ENCODE results near the gene GSTO2.
"Not testable (repeated sequence)": the region's sequence is repeated elsewhere in the genome, so short reads cannot be mapped to it uniquely, and the experiment has no call there.

The GSTO2 gene

GRCh38 chr10:104268713-104269645 lies at the start of gene GSTO2:
Gene GSTO2 (plus strand): TSS chr10:104269184. CDS start chr10:104274916, 5,732 bp downstream.
- peak; percentile 99 for DNase-seq (ENCODE audit: low spot score)

- no peak for DNase-seq (ENCODE audit: low spot score)
Measured at GRCh38 chr10:104220522-104220921, 48.5 kb upstream of the GSTO2 start.

- DNase-seq (ENCODE audit: low spot score): no peak
Measured at GRCh38 chr10:104223304-104223703, 45.7 kb upstream of the GSTO2 start.

GRCh38 chr10:104230490-104230889 lies 38.5 kb upstream of the GSTO2 start:
- DNase-seq (ENCODE audit: low spot score): no peak

GRCh38 chr10:104231784-104232612 lies 37.0 kb upstream of the GSTO2 start, which contains the start of gene CFAP43:
Gene CFAP43 (minus strand): TSS chr10:104232364. CDS start chr10:104232246, 118 bp downstream.
- peak; percentile 96 for DNase-seq (ENCODE audit: low spot score)

GRCh38 chr10:104232613-104233102 lies 36.3 kb upstream of the GSTO2 start:
- DNase-seq (ENCODE audit: low spot score): no peak

GRCh38 chr10:104233817-104234216 lies 35.2 kb upstream of the GSTO2 start:
- DNase-seq (ENCODE audit: low spot score): no peak

- DNase-seq (ENCODE audit: low spot score): no peak
Measured at GRCh38 chr10:104234934-104235333, 34.0 kb upstream of the GSTO2 start.

GRCh38 chr10:104235801-104236200 lies 33.2 kb upstream of the GSTO2 start:
- DNase-seq (ENCODE audit: low spot score): no peak

- DNase-seq (ENCODE audit: low spot score): no peak
Measured at GRCh38 chr10:104240078-104240477, 28.9 kb upstream of the GSTO2 start.

- DNase-seq (ENCODE audit: low spot score): no peak
Measured at GRCh38 chr10:104242545-104242944, 26.4 kb upstream of the GSTO2 start.

- not testable (repeated sequence) for DNase-seq (ENCODE audit: low spot score)
Measured at GRCh38 chr10:104243009-104243408, 26.0 kb upstream of the GSTO2 start.

GRCh38 chr10:104243512-104243911 lies 25.5 kb upstream of the GSTO2 start:
- DNase-seq (ENCODE audit: low spot score): no peak

GRCh38 chr10:104245066-104245632 lies 23.8 kb upstream of the GSTO2 start:
- no peak for DNase-seq (ENCODE audit: low spot score)

GRCh38 chr10:104246976-104247375 lies 22.0 kb upstream of the GSTO2 start:
- no peak for DNase-seq (ENCODE audit: low spot score)

GRCh38 chr10:104247513-104248146 lies 21.4 kb upstream of the GSTO2 start:
- DNase-seq (ENCODE audit: low spot score): no peak

- not testable (repeated sequence) for DNase-seq (ENCODE audit: low spot score)
Measured at GRCh38 chr10:104248931-104249330, 20.1 kb upstream of the GSTO2 start.

GRCh38 chr10:104250371-104250770 lies 18.6 kb upstream of the GSTO2 start:
- no peak for DNase-seq (ENCODE audit: low spot score)

GRCh38 chr10:104251443-104251842 lies 17.5 kb upstream of the GSTO2 start:
- DNase-seq (ENCODE audit: low spot score): no peak

- no peak for DNase-seq (ENCODE audit: low spot score)
Measured at GRCh38 chr10:104252368-104252767, 16.6 kb upstream of the GSTO2 start.

- DNase-seq (ENCODE audit: low spot score): no peak
Measured at GRCh38 chr10:104253106-104253505, 15.9 kb upstream of the GSTO2 start.

Measured in cerebellar cortex (tissue), 1 donor.